Panc1 (cell line): ENCODE data around the gene CCM2L. TPM values are rescaled to one million over a fixed set of nuclear protein-coding genes. Genes with fewer than 3 reads are reported as not detected.
A peak's percentile ranks its signal among the peaks of the same experiment; 100 is the strongest.

Experiments
- ATAC-seq: fragments of 200-7000 bp; cut with Tn5 transposase; 2 replicates; pipeline ENCODE4 v1.9.1; 2020; ENCODE audit warnings: mild to moderate bottlenecking, moderate library complexity
- BruUV-seq: library from RNA; stranded (reverse); fragments of 400-500 nt; replicated peaks from 2 replicates; lab custom pipeline; 2021; lab: Mats Ljungman, UMichigan
- CTCF ChIA-PET: fragments of 300-600 bp; sonication (Branson Sonifier 250); formaldehyde crosslinking; loops from one replicate; lab custom pipeline; 2022; ENCODE audit warnings: antibody characterized with exemption; lab: Charles Lee
- POLR2A ChIA-PET: fragments of 300-600 bp; sonication (Branson Sonifier 250); formaldehyde crosslinking; loops from one replicate; lab custom pipeline; 2022; ENCODE audit warnings: antibody characterized with exemption; lab: Charles Lee
- DNase-seq: peaks from one replicate; pipeline ENCODE4 v3.0.0-alpha.2; 2010; ENCODE audit warnings: low read depth, low spot score
- H3K27ac ChIP-seq: 2 replicates; pipeline ENCODE4 v1.5.1; 2011; ENCODE audit warnings: mild to moderate bottlenecking, low read length, inconsistent platforms
- H3K27me3 ChIP-seq: fragments of 200-500 bp; sonication (Bioruptor generic); 2 replicates; pipeline ENCODE4 v1.6.0; 2014; ENCODE audit warnings: low read length, inconsistent platforms; ENCODE audit not compliant: control insufficient read depth, insufficient read depth
- H3K36me3 ChIP-seq: fragments of 200-500 bp; sonication (Bioruptor generic); 2 replicates; pipeline ENCODE4 v1.5.1; 2014; ENCODE audit warnings: inconsistent platforms, mild to moderate bottlenecking, low read length, moderate library complexity; ENCODE audit not compliant: control insufficient read depth, insufficient read depth
- H3K4me1 ChIP-seq: 2 replicates; pipeline ENCODE4 v1.5.1; 2011; ENCODE audit warnings: inconsistent platforms, mild to moderate bottlenecking, low read length, moderate library complexity; ENCODE audit not compliant: control insufficient read depth, insufficient read depth
- H3K4me3 ChIP-seq, 2 experiments: 2 replicates each; pipeline ENCODE4 v1.5.1; 2011 to 2012; ENCODE audit warnings: low read depth in 2 of 2, low read length in 2 of 2, mild to moderate bottlenecking in 2 of 2, inconsistent platforms in 1 of 2, moderate library complexity in 1 of 2
- H3K9me3 ChIP-seq: fragments of 200-500 bp; sonication (Bioruptor generic); 2 replicates; pipeline ENCODE4 v1.5.1; 2014; ENCODE audit warnings: low read depth, mild to moderate bottlenecking, inconsistent platforms, low read length, moderate library complexity; ENCODE audit not compliant: control insufficient read depth, insufficient read depth
- CTCF ChIP-seq: fragments of 450-650 bp; IDR thresholded peaks from 2 replicates; pipeline ENCODE4 v1.5.1; 2017; ENCODE audit warnings: mild to moderate bottlenecking
- POLR2AphosphoS5 ChIP-seq: IDR thresholded peaks from 2 replicates; pipeline ENCODE4 v1.6.1; 2012; ENCODE audit warnings: mild to moderate bottlenecking, low read depth, low read length, moderate library complexity
- REST ChIP-seq, 2 experiments: IDR thresholded peaks; 2 replicates each; pipeline ENCODE4 v1.6.1; 2011 to 2012; ENCODE audit warnings: low read depth in 2 of 2, control low read depth in 1 of 2, low read length in 1 of 2, mild to moderate bottlenecking in 1 of 2, moderate library complexity in 1 of 2; ENCODE audit not compliant: insufficient read depth in 1 of 2
- SIN3A ChIP-seq: IDR thresholded peaks from 2 replicates; pipeline ENCODE4 v1.6.1; 2012; ENCODE audit warnings: low read depth, mild to moderate bottlenecking, low read length, moderate library complexity, borderline replicate concordance; ENCODE audit not compliant: insufficient read depth
- TCF7L2 ChIP-seq: IDR thresholded peaks from 2 replicates; pipeline ENCODE4 v1.6.1; 2011; ENCODE audit warnings: mild to moderate bottlenecking, low read depth, low read length, inconsistent platforms
- in situ Hi-C: cut with HindIII; loops from 2 replicates; pipeline ENCODE4 v1.10.0; 2016; ENCODE audit warnings: low sequenced_read_pairs, low pct_unique_long_range_greater_than_20kb
- intact Hi-C: fragments of 100-400 bp; cut with micrococcal nuclease; formaldehyde crosslinking; loops from one replicate; pipeline ENCODE4 v1.10.0; 2022; ENCODE audit not compliant: unreplicated experiment
- total RNA-seq: library from RNA; stranded (reverse); gene quantifications from one replicate; pipeline ENCODE4 v1.2.1, GENCODE V29; 2021; ENCODE audit not compliant: unreplicated experiment

CCM2L gene
- total RNA-seq, 1 experiment from 2014 or later, result 45.4 TPM

- Histone ChIP-seq H3K36me3 (no peaks in the 10 kb centered on the region), H3K27me3 (no peaks in the 10 kb centered on the region), H3K27ac (no peak overlapping the region), H3K4me1 (peaks cover 25% of the 10 kb centered on the region), H3K9me3 (no peaks in the 10 kb centered on the region), H3K4me3 (no peak overlapping the region)
- CTCF ChIA-PET, result interaction anchor here (0.6 kb wide), 1 partner anchor 215 kb away, joined by 3 read pairs; no protein-coding TSS in a partner anchor
- no TSS peak for BruUV-seq
- TF ChIP-seq POLR2AphosphoS5 (no peak), TCF7L2 (no peak), REST (IDR thresholded peaks at IDR 0.05; ENCODE audit: insufficient read depth in 1 of 2, low read depth in 2 of 2, low read length in 1 of 2) (no peak), SIN3A (no peak), CTCF (no peak)
- POLR2A ChIA-PET, result no interaction called here
- DNase-seq (no peak), ATAC-seq (no peak)
- in situ Hi-C loops, result no loop called here
- intact Hi-C loops, result no loop called here
These were observed 4.2 kb upstream of the CCM2L start for GRCh38 chr20:32006053-32006452.

GRCh38 chr20:32006841-32007786 is 3.1 kb upstream of the CCM2L start:
- POLR2A ChIA-PET, result no interaction called here
- no peak for ATAC-seq
- CTCF ChIA-PET, result no interaction called here
- DNase-seq, result no peak
- H3K27me3 ChIP-seq, result no peaks in the 10 kb centered on the region
- intact Hi-C loops, result no loop called here
- H3K36me3 ChIP-seq, result no peaks in the 10 kb centered on the region
- no TSS peak for BruUV-seq
- peak overlapping the region; percentile 37; the same call in 1 of the 2 replicates for H3K27ac ChIP-seq
- H3K9me3 ChIP-seq, result no peaks in the 10 kb centered on the region
- in situ Hi-C loops, result no loop called here
- H3K4me1 ChIP-seq, result peaks cover 25% of the 10 kb centered on the region
- no peak for TF ChIP-seq POLR2AphosphoS5
- no peak for TF ChIP-seq CTCF
- no peak for TF ChIP-seq SIN3A
- TF ChIP-seq REST (IDR thresholded peaks at IDR 0.05; ENCODE audit: insufficient read depth in 1 of 2, low read depth in 2 of 2, low read length in 1 of 2), result no peak
- no peak for TF ChIP-seq TCF7L2
- no peak overlapping the region for H3K4me3 ChIP-seq
